Activated T-cell treated with anti-CD3 and anti-CD28 coated beads, Interleukin-2, amount 50 U/mL, for 4 hours (primary cell): Measurements from ENCODE around the gene SUPT4H1. TPM values are rescaled to one million over a fixed set of nuclear protein-coding genes. Genes with fewer than 3 reads are reported as not detected.

Source experiments
- ATAC-seq, 2 donors: fragments of 200-7000 bp; cut with Tn5 transposase; one replicate each; pipeline ENCODE4 v1.10.0; 2021
- DNase-seq: peaks from one replicate; pipeline ENCODE4 v3.0.0-alpha.2; 2020
- H3K27me3 Mint-ChIP-seq: one replicate; pipeline ENCODE4 v1.8.0; 2021; ENCODE audit warnings: low read depth, mixed read lengths
- H3K36me3 Mint-ChIP-seq: one replicate; pipeline ENCODE4 v1.8.0; 2022; ENCODE audit warnings: mixed read lengths; ENCODE audit not compliant: insufficient read depth
- H3K4me1 Mint-ChIP-seq: one replicate; pipeline ENCODE4 v1.8.0; 2021; ENCODE audit warnings: low read depth, mixed read lengths
- H3K4me3 Mint-ChIP-seq: one replicate; pipeline ENCODE4 v1.8.0; 2021; ENCODE audit warnings: mild to moderate bottlenecking, moderate library complexity, mixed read lengths
- H3K9me3 Mint-ChIP-seq: one replicate; pipeline ENCODE4 v1.8.0; 2021; ENCODE audit warnings: mixed read lengths
- total RNA-seq, 3 donors: library from RNA; stranded (reverse); gene quantifications; one replicate each; pipeline ENCODE4 v1.2.1, GENCODE V29; 2021

The SUPT4H1 gene
- total RNA-seq, 3 donors from 2014 or later, result 144 to 154 (median 152) TPM

- H3K4me3 Mint-ChIP-seq, result peak overlapping the region; percentile 100
- ATAC-seq, result no peak
- H3K27me3 Mint-ChIP-seq, result no peaks in the 10 kb centered on the region
- H3K36me3 Mint-ChIP-seq, result peaks cover 26% of the 10 kb centered on the region
- peaks cover 36% of the 10 kb centered on the region for H3K4me1 Mint-ChIP-seq
- H3K9me3 Mint-ChIP-seq, result no peaks in the 10 kb centered on the region
- peak; percentile 42 for DNase-seq
These were observed 24.4 kb downstream of the SUPT4H1 start for GRCh38 chr17:58327363-58328194.

- H3K36me3 Mint-ChIP-seq, result peaks cover 23% of the 10 kb centered on the region
- H3K9me3 Mint-ChIP-seq, result no peaks in the 10 kb centered on the region
- peaks cover 36% of the 10 kb centered on the region for H3K4me1 Mint-ChIP-seq
- no peaks in the 10 kb centered on the region for H3K27me3 Mint-ChIP-seq
- ATAC-seq, result no peak
- no peak for DNase-seq
- peak overlapping the region; percentile 100 for H3K4me3 Mint-ChIP-seq
These were observed 25.2 kb downstream of the SUPT4H1 start for GRCh38 chr17:58326609-58327362.

GRCh38 chr17:58325976-58326468 is 26.0 kb downstream of the SUPT4H1 start:
- ATAC-seq, result no peak
- Mint-ChIP-seq H3K4me1 (peaks cover 40% of the 10 kb centered on the region), H3K4me3 (peak overlapping the region; percentile 16), H3K27me3 (no peaks in the 10 kb centered on the region), H3K9me3 (no peaks in the 10 kb centered on the region), H3K36me3 (peaks cover 15% of the 10 kb centered on the region)
- no peak for DNase-seq

- Mint-ChIP-seq H3K4me1 (peaks cover 40% of the 10 kb centered on the region), H3K4me3 (no peak overlapping the region), H3K9me3 (no peaks in the 10 kb centered on the region), H3K27me3 (no peaks in the 10 kb centered on the region), H3K36me3 (peaks cover 8% of the 10 kb centered on the region)
- ATAC-seq, result no peak
- DNase-seq, result no peak
These were observed 26.7 kb downstream of the SUPT4H1 start for GRCh38 chr17:58325289-58325726.

- H3K4me3 Mint-ChIP-seq, result no peak overlapping the region
- H3K36me3 Mint-ChIP-seq, result peaks cover 5% of the 10 kb centered on the region
- DNase-seq, result no peak
- no peak for ATAC-seq
- peaks cover 40% of the 10 kb centered on the region for H3K4me1 Mint-ChIP-seq
- H3K27me3 Mint-ChIP-seq, result no peaks in the 10 kb centered on the region
- no peaks in the 10 kb centered on the region for H3K9me3 Mint-ChIP-seq
These were observed 27.4 kb downstream of the SUPT4H1 start for GRCh38 chr17:58324409-58325288.

- H3K36me3 Mint-ChIP-seq, result peaks cover 5% of the 10 kb centered on the region
- no peak for DNase-seq
- no peak overlapping the region for H3K4me3 Mint-ChIP-seq
- H3K4me1 Mint-ChIP-seq, result peaks cover 36% of the 10 kb centered on the region
- H3K9me3 Mint-ChIP-seq, result no peaks in the 10 kb centered on the region
- no peaks in the 10 kb centered on the region for H3K27me3 Mint-ChIP-seq
- ATAC-seq, result no peak
These were observed 28.0 kb downstream of the SUPT4H1 start for GRCh38 chr17:58324056-58324408.

GRCh38 chr17:58323366-58324055 is 28.5 kb downstream of the SUPT4H1 start:
- H3K4me1 Mint-ChIP-seq, result peaks cover 33% of the 10 kb centered on the region
- H3K36me3 Mint-ChIP-seq, result peaks cover 5% of the 10 kb centered on the region
- H3K9me3 Mint-ChIP-seq, result no peaks in the 10 kb centered on the region
- ATAC-seq (no peak), DNase-seq (no peak)
- no peaks in the 10 kb centered on the region for H3K27me3 Mint-ChIP-seq
- no peak overlapping the region for H3K4me3 Mint-ChIP-seq

GRCh38 chr17:58322581-58323185 is 29.3 kb downstream of the SUPT4H1 start:
- Mint-ChIP-seq H3K27me3 (no peaks in the 10 kb centered on the region), H3K4me1 (peaks cover 32% of the 10 kb centered on the region), H3K4me3 (no peak overlapping the region), H3K9me3 (no peaks in the 10 kb centered on the region), H3K36me3 (peaks cover 2% of the 10 kb centered on the region)
- DNase-seq, result no peak
- ATAC-seq, result no peak

GRCh38 chr17:58321571-58322525 is 30.2 kb downstream of the SUPT4H1 start:
- H3K4me3 Mint-ChIP-seq, result no peak overlapping the region
- no peaks in the 10 kb centered on the region for H3K9me3 Mint-ChIP-seq
- DNase-seq (no peak), ATAC-seq (no peak)
- peaks cover 4% of the 10 kb centered on the region for H3K36me3 Mint-ChIP-seq
- H3K27me3 Mint-ChIP-seq, result no peaks in the 10 kb centered on the region
- peaks cover 30% of the 10 kb centered on the region for H3K4me1 Mint-ChIP-seq

GRCh38 chr17:58320570-58321323 is 31.3 kb downstream of the SUPT4H1 start:
- H3K27me3 Mint-ChIP-seq, result no peaks in the 10 kb centered on the region
- H3K4me1 Mint-ChIP-seq, result peaks cover 22% of the 10 kb centered on the region
- DNase-seq, result no peak
- no peak overlapping the region for H3K4me3 Mint-ChIP-seq
- peaks cover 4% of the 10 kb centered on the region for H3K36me3 Mint-ChIP-seq
- H3K9me3 Mint-ChIP-seq, result no peaks in the 10 kb centered on the region
- no peak for ATAC-seq

- Mint-ChIP-seq H3K36me3 (peaks cover 9% of the 10 kb centered on the region), H3K4me3 (no peak overlapping the region), H3K27me3 (no peaks in the 10 kb centered on the region), H3K9me3 (no peaks in the 10 kb centered on the region), H3K4me1 (peaks cover 20% of the 10 kb centered on the region)
- no peak for DNase-seq
- no peak for ATAC-seq
These were observed 31.8 kb downstream of the SUPT4H1 start for GRCh38 chr17:58320163-58320558.
